Measurements from ENCODE around the gene KCNK1. TPM values are rescaled to one million over a fixed set of nuclear protein-coding genes. Genes with fewer than 3 reads are reported as not detected.

Gene KCNK1
- total RNA-seq, 3 donors from 2014 or later: 22.2 to 44.8 (median 43.6) TPM

GRCh38 chr1:233586301-233586700, 27.6 kb upstream of the KCNK1 start:
- ATAC-seq (no peak), DNase-seq (no peak)
- Histone ChIP-seq H3K4me3 (no peak overlapping the region), H3K4me1 (ENCODE audit: low read depth) (no peaks in the 10 kb centered on the region), H3K36me3 (ENCODE audit: low read depth) (no peaks in the 10 kb centered on the region), H3K9me3 (no peaks in the 10 kb centered on the region)
- TF ChIP-seq, protein P1, sequence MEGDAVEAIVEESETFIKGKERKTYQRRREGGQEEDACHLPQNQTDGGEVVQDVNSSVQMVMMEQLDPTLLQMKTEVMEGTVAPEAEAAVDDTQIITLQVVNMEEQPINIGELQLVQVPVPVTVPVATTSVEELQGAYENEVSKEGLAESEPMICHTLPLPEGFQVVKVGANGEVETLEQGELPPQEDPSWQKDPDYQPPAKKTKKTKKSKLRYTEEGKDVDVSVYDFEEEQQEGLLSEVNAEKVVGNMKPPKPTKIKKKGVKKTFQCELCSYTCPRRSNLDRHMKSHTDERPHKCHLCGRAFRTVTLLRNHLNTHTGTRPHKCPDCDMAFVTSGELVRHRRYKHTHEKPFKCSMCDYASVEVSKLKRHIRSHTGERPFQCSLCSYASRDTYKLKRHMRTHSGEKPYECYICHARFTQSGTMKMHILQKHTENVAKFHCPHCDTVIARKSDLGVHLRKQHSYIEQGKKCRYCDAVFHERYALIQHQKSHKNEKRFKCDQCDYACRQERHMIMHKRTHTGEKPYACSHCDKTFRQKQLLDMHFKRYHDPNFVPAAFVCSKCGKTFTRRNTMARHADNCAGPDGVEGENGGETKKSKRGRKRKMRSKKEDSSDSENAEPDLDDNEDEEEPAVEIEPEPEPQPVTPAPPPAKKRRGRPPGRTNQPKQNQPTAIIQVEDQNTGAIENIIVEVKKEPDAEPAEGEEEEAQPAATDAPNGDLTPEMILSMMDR (IDR thresholded peaks at IDR 0.05): no peak
- intact Hi-C loops (cut with DNase I, micrococcal nuclease): no loop called here

DNA sequence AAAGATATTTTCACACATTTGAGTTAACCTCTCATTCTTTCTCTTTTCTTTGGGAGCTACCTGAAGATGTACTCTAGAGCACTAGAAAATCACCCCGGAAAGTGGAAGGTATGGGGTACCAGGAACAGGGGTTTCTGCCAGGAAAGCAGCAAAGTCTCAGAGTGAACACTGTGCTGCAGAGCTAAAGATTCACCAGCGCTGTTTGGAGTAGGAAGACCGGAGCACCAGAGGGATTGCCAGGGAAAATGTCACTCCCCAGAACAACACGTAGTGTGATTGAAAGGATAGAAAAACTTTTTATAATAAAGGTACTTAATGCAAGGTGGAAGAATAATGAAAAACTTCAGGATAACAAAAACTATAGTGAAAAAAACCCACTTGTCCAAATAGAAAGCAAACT, 26.7 kb upstream of the KCNK1 start:
- no peaks in the 10 kb centered on the region for H3K9me3 ChIP-seq
- DNase-seq: no peak
- ATAC-seq: no peak
- TF ChIP-seq, protein P1 (IDR thresholded peaks at IDR 0.05): no peak
- no peaks in the 10 kb centered on the region for H3K36me3 ChIP-seq (ENCODE audit: low read depth)
- no peaks in the 10 kb centered on the region for H3K4me1 ChIP-seq (ENCODE audit: low read depth)
- no peak overlapping the region for H3K4me3 ChIP-seq
- intact Hi-C loops (cut with DNase I, micrococcal nuclease): no loop called here

GRCh38 chr1:233587958-233588799, 25.7 kb upstream of the KCNK1 start:
- ATAC-seq (no peak), DNase-seq (no peak)
- intact Hi-C loops (cut with DNase I, micrococcal nuclease): no loop called here
- H3K36me3 ChIP-seq (ENCODE audit: low read depth): no peaks in the 10 kb centered on the region
- TF ChIP-seq, protein P1 (IDR thresholded peaks at IDR 0.05): no peak
- H3K4me1 ChIP-seq (ENCODE audit: low read depth): no peaks in the 10 kb centered on the region
- no peaks in the 10 kb centered on the region for H3K9me3 ChIP-seq
- no peak overlapping the region for H3K4me3 ChIP-seq

- TF ChIP-seq, protein P1 (IDR thresholded peaks at IDR 0.05): no peak
- H3K9me3 ChIP-seq: no peaks in the 10 kb centered on the region
- no peak for DNase-seq
Measured at GRCh38 chr1:233597489-233597901, 16.4 kb upstream of the KCNK1 start.

GRCh38 chr1:233598891-233599541, 14.9 kb upstream of the KCNK1 start:
- intact Hi-C loops (cut with DNase I, micrococcal nuclease): no loop called here
- no peak for DNase-seq
- TF ChIP-seq, protein P1 (IDR thresholded peaks at IDR 0.05): no peak
- H3K36me3 ChIP-seq (ENCODE audit: low read depth): no peaks in the 10 kb centered on the region
- H3K4me3 ChIP-seq: no peak overlapping the region
- H3K9me3 ChIP-seq: no peaks in the 10 kb centered on the region
- no peaks in the 10 kb centered on the region for H3K4me1 ChIP-seq (ENCODE audit: low read depth)
- ATAC-seq: no peak

More at GRCh38 chr1:233597489-233597901, 16.4 kb upstream of the KCNK1 start:
- no peak for ATAC-seq
- H3K4me3 ChIP-seq: no peak overlapping the region
- no peaks in the 10 kb centered on the region for H3K36me3 ChIP-seq (ENCODE audit: low read depth)
- H3K4me1 ChIP-seq (ENCODE audit: low read depth): no peaks in the 10 kb centered on the region
- intact Hi-C loops (cut with DNase I, micrococcal nuclease): no loop called here
